Activated CD4-positive, alpha-beta T cell treated with anti-CD3 and anti-CD28 coated beads, Interleukin-2, amount 50 U/mL, for 48 hours (primary cell): ENCODE measurements around the gene RPL27A.

Source experiments
- DNase-seq, 2 experiments: peaks; one replicate each; pipeline ENCODE4 v3.0.0-alpha.2; 2020

RPL27A gene

GRCh38 chr11:8676458-8676857 is 6.1 kb upstream of the RPL27A start:
- no peak for DNase-seq

GRCh38 chr11:8679006-8679405 is 3.6 kb upstream of the RPL27A start:
- DNase-seq = no peak

- DNase-seq = no peak
These were observed 722 bp upstream of the RPL27A start for GRCh38 chr11:8681837-8682302.

GRCh38 chr11:8683115-8683807 is 669 bp downstream of the RPL27A start:
- DNase-seq = peak in 1 of 2 experiments; percentile 47

- DNase-seq = no peak
These were observed 2.2 kb downstream of the RPL27A start for GRCh38 chr11:8684600-8685290.

- no peak for DNase-seq
These were observed 2.7 kb downstream of the RPL27A start for GRCh38 chr11:8685306-8685705.

GRCh38 chr11:8685820-8686219 is 3.2 kb downstream of the RPL27A start:
- DNase-seq = no peak

GRCh38 chr11:8686325-8686724 is 3.7 kb downstream of the RPL27A start:
- no peak for DNase-seq

- DNase-seq = peak; percentile 90 to 92
These were observed 6.1 kb downstream of the RPL27A start for GRCh38 chr11:8688414-8689362.

- no peak for DNase-seq
These were observed 7.2 kb downstream of the RPL27A start for GRCh38 chr11:8689726-8690255.

GRCh38 chr11:8690374-8691342 is 8.1 kb downstream of the RPL27A start:
- no peak for DNase-seq

- DNase-seq = no peak
These were observed 9.0 kb downstream of the RPL27A start for GRCh38 chr11:8691601-8692000.

- DNase-seq = no peak
These were observed 9.8 kb downstream of the RPL27A start for GRCh38 chr11:8692417-8692816.

GRCh38 chr11:8693010-8693551 is 10.5 kb downstream of the RPL27A start:
- DNase-seq = no peak

GRCh38 chr11:8693555-8693954 is 11.0 kb downstream of the RPL27A start:
- DNase-seq = no peak

GRCh38 chr11:8694137-8694536 is 11.5 kb downstream of the RPL27A start:
- no peak for DNase-seq

GRCh38 chr11:8697054-8697453 is 14.5 kb downstream of the RPL27A start:
- no peak for DNase-seq

- no peak for DNase-seq
These were observed 15.8 kb downstream of the RPL27A start for GRCh38 chr11:8698379-8698851.

- DNase-seq = no peak
These were observed 16.4 kb downstream of the RPL27A start for GRCh38 chr11:8698917-8699441.

GRCh38 chr11:8699903-8700302 is 17.3 kb downstream of the RPL27A start:
- DNase-seq = no peak
